Nephron (organoid): ENCODE results near the gene TEX54.

Source experiments
- H3K27ac Mint-ChIP-seq, 3 experiments: 2 replicates each; pipeline ENCODE4 v1.8.0; 2020; ENCODE audit warnings: mixed read lengths in 3 of 3, mild to moderate bottlenecking in 2 of 3, moderate library complexity in 1 of 3
- H3K27me3 Mint-ChIP-seq: 2 replicates; pipeline ENCODE4 v1.8.0; 2021; ENCODE audit warnings: low read depth, mild to moderate bottlenecking, moderate library complexity, mixed read lengths
- H3K36me3 Mint-ChIP-seq: 2 replicates; pipeline ENCODE4 v1.8.0; 2020; ENCODE audit warnings: low read depth, mixed read lengths
- H3K4me1 Mint-ChIP-seq: 2 replicates; pipeline ENCODE4 v1.8.0; 2020; ENCODE audit warnings: mixed read lengths
- H3K4me3 Mint-ChIP-seq, 3 experiments: 2 replicates each; pipeline ENCODE4 v1.8.0; 2020; ENCODE audit warnings: mild to moderate bottlenecking in 3 of 3, mixed read lengths in 3 of 3, moderate library complexity in 2 of 3
- H3K9me3 Mint-ChIP-seq: 2 replicates; pipeline ENCODE4 v1.8.0; 2020; ENCODE audit warnings: mixed read lengths
- CTCF ChIP-seq, 3 experiments: fragments of 200-600 bp; sonication (generic); IDR thresholded peaks; one replicate each; pipeline ENCODE4 v1.5.0; 2021; ENCODE audit warnings: antibody characterized with exemption in 3 of 3; ENCODE audit not compliant: unreplicated experiment in 3 of 3

The TEX54 gene

GRCh38 chr11:62832336-62833234 is at the start of gene TEX54:
TSS of gene TEX54 (minus strand) at chr11:62832841.
- Mint-ChIP-seq H3K36me3 (peaks cover 31% of the 10 kb centered on the region), H3K4me3 (peak within 1 kb of the TSS; percentile 91 to 93 (median 91)), H3K27ac (peak within 1 kb of the TSS; percentile 96 to 98 (median 98)), H3K27me3 (no peaks in the 10 kb centered on the region), H3K4me1 (peaks cover 19% of the 10 kb centered on the region), H3K9me3 (no peaks in the 10 kb centered on the region)
- no peak for TF ChIP-seq CTCF (IDR thresholded peaks at IDR 0.05; ENCODE audit: unreplicated experiment in 3 of 3)

GRCh38 chr11:62882431-62882749 is 49.7 kb upstream of the TEX54 start:
- H3K4me3 Mint-ChIP-seq, result peak overlapping the region; percentile 99 to 100 (median 100)
- H3K27me3 Mint-ChIP-seq, result no peaks in the 10 kb centered on the region
- no peak for TF ChIP-seq CTCF (IDR thresholded peaks at IDR 0.05; ENCODE audit: unreplicated experiment in 3 of 3)
- H3K9me3 Mint-ChIP-seq, result no peaks in the 10 kb centered on the region
- H3K36me3 Mint-ChIP-seq, result peaks cover 53% of the 10 kb centered on the region
- H3K27ac Mint-ChIP-seq, result peak overlapping the region; percentile 99 to 100 (median 99)
- H3K4me1 Mint-ChIP-seq, result peaks cover 52% of the 10 kb centered on the region

GRCh38 chr11:62881579-62882430 is 49.2 kb upstream of the TEX54 start:
- peak in 1 of 3 experiments; percentile 5 for TF ChIP-seq CTCF (IDR thresholded peaks at IDR 0.05; ENCODE audit: unreplicated experiment in 3 of 3)
- Mint-ChIP-seq H3K4me3 (peak overlapping the region; percentile 99 to 100 (median 100)), H3K36me3 (peaks cover 53% of the 10 kb centered on the region), H3K4me1 (peaks cover 52% of the 10 kb centered on the region), H3K27me3 (no peaks in the 10 kb centered on the region), H3K9me3 (no peaks in the 10 kb centered on the region), H3K27ac (peak overlapping the region; percentile 99 to 100 (median 99))

- peak; percentile 50 to 79 (median 53) for TF ChIP-seq CTCF (IDR thresholded peaks at IDR 0.05; ENCODE audit: unreplicated experiment in 3 of 3)
- no peaks in the 10 kb centered on the region for H3K27me3 Mint-ChIP-seq
- H3K27ac Mint-ChIP-seq, result peak within 1 kb of the TSS; percentile 99 to 100 (median 99)
- H3K4me1 Mint-ChIP-seq, result peaks cover 52% of the 10 kb centered on the region
- peak within 1 kb of the TSS; percentile 99 to 100 (median 100) for H3K4me3 Mint-ChIP-seq
- no peaks in the 10 kb centered on the region for H3K9me3 Mint-ChIP-seq
- peaks cover 52% of the 10 kb centered on the region for H3K36me3 Mint-ChIP-seq
These were observed 48.4 kb upstream of the TEX54 start, which contains the start of gene SLC3A2 for GRCh38 chr11:62880803-62881578. TSS of gene SLC3A2 (plus strand) at chr11:62880896. CDS start at chr11:62881024, 128 bp downstream.

- H3K9me3 Mint-ChIP-seq, result no peaks in the 10 kb centered on the region
- no peak for TF ChIP-seq CTCF (IDR thresholded peaks at IDR 0.05; ENCODE audit: unreplicated experiment in 3 of 3)
- H3K27ac Mint-ChIP-seq, result peak overlapping the region; percentile 99 to 100 (median 99)
- H3K36me3 Mint-ChIP-seq, result peaks cover 46% of the 10 kb centered on the region
- H3K4me3 Mint-ChIP-seq, result peak overlapping the region; percentile 99 to 100 (median 100)
- no peaks in the 10 kb centered on the region for H3K27me3 Mint-ChIP-seq
- H3K4me1 Mint-ChIP-seq, result peaks cover 49% of the 10 kb centered on the region
These were observed 47.7 kb upstream of the TEX54 start for GRCh38 chr11:62880231-62880802.
